Measurements from ENCODE around the gene TBC1D16.

DNA sequence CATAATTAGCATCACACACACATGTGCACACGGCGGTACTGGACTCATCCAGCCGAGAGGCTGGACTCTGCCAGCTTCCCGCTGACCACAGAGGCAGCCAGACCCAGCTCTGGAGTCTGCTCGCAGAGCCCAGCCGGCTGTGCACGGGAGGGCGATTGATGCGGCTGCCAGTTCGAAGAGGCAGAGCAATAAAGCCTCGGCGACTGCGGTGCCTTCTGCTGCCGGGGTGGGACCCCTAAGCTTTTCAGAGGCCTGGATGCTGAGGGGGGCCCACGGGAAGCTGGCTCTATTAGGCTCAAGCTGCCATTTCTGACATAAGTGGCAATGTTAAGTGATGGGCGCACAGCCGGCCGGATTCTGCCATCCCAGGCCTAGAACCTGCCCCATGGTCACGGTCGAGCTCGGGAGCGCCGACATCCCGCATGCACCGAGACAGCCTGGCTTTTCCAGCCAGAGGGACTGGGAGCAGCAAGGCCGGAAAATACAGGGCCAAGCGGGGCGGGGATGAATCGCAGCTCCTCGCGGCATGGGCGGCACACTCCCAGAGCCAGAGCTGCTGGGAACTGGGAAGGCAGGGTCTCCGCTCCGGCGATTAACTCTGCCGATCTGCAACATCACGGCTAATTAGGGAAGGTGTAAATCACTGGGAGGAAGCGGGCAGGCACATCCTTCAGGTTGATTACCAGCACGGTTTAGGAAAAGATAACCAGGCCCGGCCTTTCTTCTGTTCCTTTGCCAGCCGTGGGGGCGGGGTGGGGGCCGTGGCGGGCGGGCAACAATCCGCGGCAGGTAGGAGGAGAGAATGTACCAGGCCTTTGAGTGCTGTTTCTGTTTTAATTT is 57.7 kb downstream of the TBC1D16 start:
- TF ChIP-seq, protein P1, sequence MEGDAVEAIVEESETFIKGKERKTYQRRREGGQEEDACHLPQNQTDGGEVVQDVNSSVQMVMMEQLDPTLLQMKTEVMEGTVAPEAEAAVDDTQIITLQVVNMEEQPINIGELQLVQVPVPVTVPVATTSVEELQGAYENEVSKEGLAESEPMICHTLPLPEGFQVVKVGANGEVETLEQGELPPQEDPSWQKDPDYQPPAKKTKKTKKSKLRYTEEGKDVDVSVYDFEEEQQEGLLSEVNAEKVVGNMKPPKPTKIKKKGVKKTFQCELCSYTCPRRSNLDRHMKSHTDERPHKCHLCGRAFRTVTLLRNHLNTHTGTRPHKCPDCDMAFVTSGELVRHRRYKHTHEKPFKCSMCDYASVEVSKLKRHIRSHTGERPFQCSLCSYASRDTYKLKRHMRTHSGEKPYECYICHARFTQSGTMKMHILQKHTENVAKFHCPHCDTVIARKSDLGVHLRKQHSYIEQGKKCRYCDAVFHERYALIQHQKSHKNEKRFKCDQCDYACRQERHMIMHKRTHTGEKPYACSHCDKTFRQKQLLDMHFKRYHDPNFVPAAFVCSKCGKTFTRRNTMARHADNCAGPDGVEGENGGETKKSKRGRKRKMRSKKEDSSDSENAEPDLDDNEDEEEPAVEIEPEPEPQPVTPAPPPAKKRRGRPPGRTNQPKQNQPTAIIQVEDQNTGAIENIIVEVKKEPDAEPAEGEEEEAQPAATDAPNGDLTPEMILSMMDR (IDR thresholded peaks at IDR 0.05), result no peak
- TF ChIP-seq POLR2A (IDR thresholded peaks at IDR 0.05), result no peak

Data from lower leg skin (tissue), 3 donors.